ENCODE measurements around the gene ZNF169. TPM values are rescaled to one million over a fixed set of nuclear protein-coding genes. Genes with fewer than 3 reads are reported as not detected.
"Not testable (repeated sequence)": the region's sequence is repeated elsewhere in the genome, so short reads cannot be mapped to it uniquely, and the experiment has no call there.

Gene ZNF169
- total RNA-seq, 1 experiment from 2014 or later, result 1.9 TPM

DNA sequence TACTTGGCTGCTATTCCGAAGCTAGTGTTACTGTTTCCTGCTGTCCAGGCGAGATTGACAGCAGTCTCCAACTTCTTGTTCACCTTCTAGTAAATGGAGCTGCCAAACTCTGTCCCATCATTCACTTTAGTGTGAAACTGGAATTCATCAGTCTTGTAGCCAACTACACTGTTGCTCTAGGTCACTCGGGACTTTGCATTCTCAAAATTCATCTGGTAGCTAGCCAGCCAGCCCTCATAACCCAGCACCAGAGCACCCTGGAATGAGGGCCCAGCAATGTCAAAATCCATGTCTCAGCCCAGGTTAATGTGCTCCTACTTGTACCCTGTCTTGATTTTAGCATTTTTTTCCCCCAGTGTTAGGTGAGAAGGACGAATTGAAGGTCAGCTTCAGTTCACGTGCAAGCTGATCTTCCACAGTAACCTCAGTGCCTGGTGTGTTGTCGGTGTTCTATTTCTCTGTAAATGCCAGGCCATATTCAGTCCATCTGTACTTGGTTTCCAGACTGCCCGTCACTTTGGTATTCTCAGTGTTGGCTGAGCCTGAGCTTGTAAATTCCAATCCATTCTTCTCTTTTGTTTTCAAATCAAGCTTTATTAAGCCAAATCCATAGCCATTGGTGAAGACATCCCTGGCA, 28.9 kb downstream of the ZNF169 start:
- no peak for DNase-seq (ENCODE audit: low read depth)

- DNase-seq (ENCODE audit: low read depth), result no peak
These were observed 30.6 kb downstream of the ZNF169 start for GRCh38 chr9:94289691-94290090.

DNA sequence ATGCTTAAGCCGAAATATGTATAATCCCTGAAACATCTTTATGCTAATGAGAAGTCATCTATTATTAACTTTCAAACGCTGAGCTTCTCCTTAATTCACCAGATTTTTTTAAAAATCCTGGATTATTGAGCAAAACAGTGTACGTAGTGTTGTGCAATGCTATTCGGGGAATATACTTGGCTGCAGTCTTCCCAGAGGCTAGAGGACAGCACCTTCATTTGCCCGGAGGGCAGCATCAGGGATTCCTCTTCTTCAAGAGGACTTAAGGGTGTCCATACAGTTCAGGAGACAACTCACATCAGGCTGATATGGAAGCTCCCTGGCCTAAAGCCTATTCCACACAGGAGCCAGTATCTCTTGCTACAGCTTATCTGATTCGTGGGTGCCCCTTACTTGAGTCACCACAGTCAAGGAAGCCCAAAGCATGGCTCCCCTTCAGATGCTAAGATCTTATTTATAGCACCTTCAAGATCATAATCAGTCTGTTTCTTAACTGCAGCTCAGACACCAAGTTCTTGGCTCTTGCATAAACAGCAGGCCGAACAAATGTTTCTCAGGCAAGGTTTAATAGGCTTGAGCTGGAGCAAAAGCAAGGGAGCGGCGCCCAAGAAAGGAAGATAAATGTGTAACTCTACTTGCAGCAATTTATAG, 40.0 kb downstream of the ZNF169 start:
- no peak for DNase-seq (ENCODE audit: low read depth)

DNA sequence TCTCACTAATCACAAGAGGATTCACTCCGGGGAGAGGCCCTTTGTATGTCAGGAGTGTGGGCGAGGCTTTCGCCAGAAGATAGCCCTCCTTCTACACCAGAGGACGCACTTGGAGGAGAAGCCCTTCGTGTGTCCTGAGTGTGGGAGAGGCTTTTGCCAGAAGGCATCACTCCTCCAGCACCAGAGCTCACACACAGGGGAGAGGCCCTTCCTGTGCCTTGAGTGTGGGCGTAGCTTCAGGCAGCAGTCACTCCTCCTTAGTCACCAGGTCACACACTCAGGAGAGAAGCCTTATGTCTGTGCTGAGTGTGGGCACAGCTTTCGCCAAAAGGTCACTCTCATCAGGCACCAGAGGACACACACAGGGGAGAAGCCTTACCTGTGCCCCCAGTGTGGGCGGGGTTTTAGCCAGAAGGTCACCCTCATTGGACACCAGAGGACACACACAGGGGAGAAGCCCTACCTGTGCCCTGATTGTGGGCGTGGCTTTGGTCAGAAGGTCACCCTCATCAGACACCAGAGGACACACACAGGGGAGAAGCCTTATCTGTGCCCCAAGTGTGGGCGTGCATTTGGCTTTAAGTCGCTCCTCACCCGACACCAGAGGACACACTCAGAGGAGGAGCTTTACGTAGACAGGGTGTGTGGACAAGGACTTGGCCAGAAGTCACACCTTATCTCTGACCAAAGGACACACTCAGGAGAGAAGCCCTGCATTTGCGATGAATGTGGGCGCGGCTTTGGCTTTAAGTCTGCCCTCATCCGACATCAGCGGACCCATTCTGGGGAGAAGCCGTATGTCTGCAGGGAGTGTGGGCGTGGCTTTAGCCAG, 41.6 kb downstream of the ZNF169 start:
- no peak for DNase-seq (ENCODE audit: low read depth)

DNA sequence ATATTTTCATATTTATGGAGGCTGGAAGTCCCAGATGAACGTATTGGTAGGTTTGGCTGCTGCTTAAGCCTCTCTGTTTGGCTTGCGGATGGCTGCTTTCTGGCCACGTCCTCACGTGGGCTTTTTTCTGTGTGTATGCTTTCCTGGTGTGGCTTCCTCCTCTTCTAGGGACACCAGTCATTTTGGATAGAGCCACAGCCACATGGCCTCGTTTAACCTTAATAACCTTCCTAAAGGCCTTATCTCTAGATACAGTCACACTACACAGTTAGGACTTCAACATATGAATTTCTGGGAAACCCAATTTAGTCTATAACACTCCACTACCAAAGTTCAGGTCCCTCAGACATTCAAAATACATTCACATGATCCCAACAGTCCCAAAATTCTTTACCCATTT, 42.5 kb downstream of the ZNF169 start:
- DNase-seq (ENCODE audit: low read depth), result no peak

GRCh38 chr9:94302426-94302825, 43.3 kb downstream of the ZNF169 start:
- no peak for DNase-seq (ENCODE audit: low read depth)

DNA sequence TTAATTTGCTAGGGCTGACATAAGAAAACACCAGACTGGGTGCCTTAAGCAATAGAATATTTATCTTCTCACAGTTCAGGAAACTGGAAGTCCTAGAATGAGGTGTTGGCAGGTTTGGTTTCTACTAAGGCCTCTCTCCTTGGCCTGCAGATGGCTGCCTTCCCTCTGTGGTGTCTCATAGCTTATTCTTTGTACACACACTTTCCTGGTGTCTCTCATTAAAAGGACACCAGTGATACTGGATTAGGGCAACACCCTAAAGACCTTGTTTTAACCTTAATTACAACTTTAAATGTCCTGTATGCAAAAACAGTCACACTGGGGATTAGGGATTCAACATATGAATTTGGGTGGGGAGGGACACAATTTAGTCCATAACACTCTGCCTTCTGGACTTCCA, 44.2 kb downstream of the ZNF169 start:
- no peak for DNase-seq (ENCODE audit: low read depth)

DNA sequence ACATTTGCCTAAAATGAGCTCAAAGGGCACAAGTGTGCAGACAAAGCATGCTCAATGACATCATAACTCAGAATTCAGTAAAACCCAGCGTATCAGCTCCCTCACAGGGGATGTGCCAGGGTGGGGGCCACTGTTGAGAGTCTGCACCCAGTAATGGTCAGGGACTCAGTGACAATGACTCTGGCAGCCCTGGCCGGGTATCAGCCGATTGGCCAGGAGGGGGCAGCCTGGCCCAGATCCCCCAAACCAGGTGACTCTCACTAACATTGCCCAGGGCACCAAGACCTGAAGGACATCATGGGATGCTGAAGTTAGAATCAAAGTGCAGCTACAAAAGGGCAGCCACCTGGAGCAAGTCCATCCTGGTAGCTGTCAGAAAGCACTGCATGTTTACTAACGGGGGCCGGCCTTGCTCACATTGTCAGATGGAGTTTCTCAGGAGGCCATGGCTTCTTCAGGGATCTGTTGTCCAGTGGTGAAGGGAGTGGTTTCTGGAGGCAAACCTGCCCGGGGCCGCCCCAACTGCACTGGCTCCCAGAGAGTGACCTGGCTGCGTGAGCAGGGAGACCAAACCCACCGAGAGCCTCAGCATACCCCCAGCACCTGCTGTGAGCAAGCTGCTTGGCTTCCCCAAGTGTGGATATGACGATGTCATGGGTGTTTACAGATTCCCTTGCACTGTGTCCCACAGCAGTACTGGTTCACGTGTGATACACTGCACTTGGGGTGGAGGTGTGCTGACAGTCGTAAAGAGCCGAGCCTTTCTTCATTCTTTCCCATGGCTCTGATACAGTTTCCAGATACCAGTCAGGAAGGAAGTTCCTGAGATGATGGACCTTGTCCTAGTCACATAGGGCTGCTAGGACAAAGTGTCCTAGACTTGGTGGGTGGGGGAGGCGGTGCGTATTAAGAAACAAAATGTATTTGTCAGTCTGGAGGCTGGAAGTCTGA, 56.2 kb downstream of the ZNF169 start:
- not testable (repeated sequence) for DNase-seq (ENCODE audit: low read depth)

- not testable (repeated sequence) for DNase-seq (ENCODE audit: low read depth)
These were observed 57.1 kb downstream of the ZNF169 start for GRCh38 chr9:94316236-94316635.

DNA sequence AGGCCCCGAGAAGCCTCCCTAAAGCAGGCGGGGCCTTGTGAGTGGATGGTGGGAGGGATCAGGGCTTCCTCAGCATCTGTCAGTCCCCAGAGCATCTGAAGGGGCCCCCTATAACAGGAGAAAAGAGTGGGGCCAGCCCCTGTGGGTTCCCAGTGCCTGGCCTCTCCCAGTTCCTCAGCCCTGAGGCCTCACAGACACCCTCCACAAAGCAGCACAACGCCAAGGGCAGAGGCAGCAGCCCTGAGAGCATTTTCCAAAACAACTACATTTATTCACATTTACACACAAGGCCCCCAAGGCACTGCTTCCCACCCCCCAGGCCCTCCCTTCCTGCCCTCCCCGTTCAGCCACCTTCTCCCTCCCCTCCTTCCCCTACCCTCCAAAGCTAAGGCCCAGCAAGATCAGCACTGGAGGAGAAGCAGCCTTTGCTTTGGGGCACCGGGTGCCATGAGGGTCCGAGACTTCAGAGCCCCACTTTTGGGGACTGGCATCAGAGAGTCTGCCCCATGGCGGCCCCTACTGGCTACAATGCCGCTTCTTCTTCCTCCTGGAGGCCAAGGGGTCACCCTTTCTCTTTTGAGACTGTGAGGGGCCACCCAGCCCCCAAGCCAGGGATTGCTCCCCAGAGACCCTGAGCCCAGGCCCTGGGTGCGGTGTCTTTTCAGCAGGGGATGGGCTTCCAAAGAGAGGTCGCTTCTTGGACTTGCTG, 59.0 kb downstream of the ZNF169 start:
- not testable (repeated sequence) for DNase-seq (ENCODE audit: low read depth)

GRCh38 chr9:94322342-94322940, 63.3 kb downstream of the ZNF169 start:
- DNase-seq (ENCODE audit: low read depth), result not testable (repeated sequence)

DNA sequence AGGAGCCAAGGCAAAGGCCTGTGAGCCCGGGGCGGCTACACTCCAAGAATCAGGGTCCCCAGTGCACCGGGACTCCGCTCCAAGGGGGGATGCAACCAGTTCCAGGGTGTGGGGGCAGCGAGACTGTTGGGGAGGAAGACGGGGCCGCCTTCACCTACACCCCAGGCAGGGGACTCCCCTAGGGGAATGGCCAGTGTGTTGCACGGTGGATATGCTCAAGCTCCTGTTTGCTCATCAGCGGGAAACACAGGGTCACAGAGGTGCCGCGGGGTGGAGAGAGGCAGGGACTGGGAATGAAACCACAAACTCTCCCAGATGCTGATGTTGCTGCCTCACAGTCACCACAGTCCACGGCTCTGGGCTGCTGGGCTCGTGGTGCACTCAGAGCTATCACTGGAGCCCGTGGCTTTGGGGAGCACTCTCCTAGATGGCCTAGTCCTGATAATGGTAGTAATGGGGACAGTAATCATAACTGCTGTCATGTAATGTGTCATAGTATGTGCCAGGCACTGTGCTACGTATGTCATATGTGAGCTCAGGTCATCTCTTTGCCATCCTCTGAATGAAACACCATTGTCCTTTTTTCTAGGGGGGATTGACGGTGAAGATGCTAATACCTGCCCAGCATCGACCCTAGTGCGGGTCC, 64.2 kb downstream of the ZNF169 start:
- DNase-seq (ENCODE audit: low read depth), result not testable (repeated sequence)

DNA sequence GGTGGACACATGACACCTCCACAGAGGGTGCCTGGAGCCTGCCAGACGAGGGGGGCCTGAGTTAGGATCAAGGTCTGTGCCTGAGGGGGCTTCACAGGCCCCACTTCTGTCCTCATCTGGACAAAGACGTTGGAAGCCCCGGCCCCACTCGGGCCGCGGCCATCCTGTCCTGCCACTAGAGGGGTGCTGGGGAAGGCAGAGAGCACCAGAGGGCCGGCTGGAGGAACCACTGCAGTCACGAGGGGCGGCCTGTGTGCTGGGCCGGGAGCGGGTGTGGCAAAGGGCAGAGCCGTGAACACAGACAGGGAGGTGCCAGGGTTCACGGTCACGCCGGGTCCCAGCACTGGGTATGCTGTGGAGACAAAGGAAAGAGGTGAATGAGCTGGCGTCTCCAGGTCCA, 66.5 kb downstream of the ZNF169 start:
- not testable (repeated sequence) for DNase-seq (ENCODE audit: low read depth)

- not testable (repeated sequence) for DNase-seq (ENCODE audit: low read depth)
These were observed 69.4 kb downstream of the ZNF169 start, which contains the start of gene NUTM2F for GRCh38 chr9:94328544-94328943. TSS of gene NUTM2F (minus strand) at chr9:94328644. CDS start at chr9:94328623, 21 bp downstream.

GRCh38 chr9:94336445-94336844, 77.3 kb downstream of the ZNF169 start:
- DNase-seq (ENCODE audit: low read depth), result not testable (repeated sequence)

DNA sequence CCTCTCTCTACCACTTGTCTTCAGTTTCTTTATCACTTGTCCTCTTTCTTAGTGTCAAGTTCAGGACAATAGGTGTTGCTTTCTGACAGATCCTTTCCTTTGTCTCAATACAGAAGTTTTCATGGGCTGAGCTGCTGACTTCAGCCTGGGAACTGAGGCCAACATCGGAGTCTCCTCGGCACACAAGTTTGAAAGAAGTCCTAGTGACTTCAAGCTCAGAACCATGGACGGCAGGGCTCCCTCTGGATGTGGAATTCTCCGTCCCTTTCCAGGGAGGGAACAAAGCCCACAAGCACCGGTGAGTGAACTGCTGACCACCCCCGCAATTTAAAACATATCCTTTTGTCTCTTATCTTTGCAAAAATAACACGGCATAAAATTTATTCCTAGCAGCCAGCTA, 79.6 kb downstream of the ZNF169 start:
- not testable (repeated sequence) for DNase-seq (ENCODE audit: low read depth)

GRCh38 chr9:94339657-94340056, 80.6 kb downstream of the ZNF169 start:
- DNase-seq (ENCODE audit: low read depth), result not testable (repeated sequence)

- DNase-seq (ENCODE audit: low read depth), result not testable (repeated sequence)
These were observed 81.7 kb downstream of the ZNF169 start for GRCh38 chr9:94340750-94341149.

DNA sequence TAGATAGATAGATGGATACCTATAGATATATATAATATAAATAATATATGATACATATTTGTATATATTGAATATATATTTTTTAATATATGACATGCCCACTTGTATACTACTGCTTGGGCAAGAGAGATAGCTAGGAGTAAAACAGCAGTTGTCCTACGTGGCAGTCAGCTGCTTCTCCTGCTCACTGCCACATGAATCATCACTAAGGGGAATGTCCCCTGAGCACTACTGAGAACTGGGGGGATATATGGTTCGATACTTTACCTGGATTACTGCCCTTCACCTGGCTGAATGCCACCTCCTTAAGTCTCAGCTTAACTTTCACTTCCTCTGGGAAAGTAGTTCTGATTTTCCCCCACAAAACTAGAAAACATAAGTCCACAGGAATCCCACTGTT, 82.6 kb downstream of the ZNF169 start:
- not testable (repeated sequence) for DNase-seq (ENCODE audit: low read depth)

GRCh38 chr9:94347451-94347850, 88.4 kb downstream of the ZNF169 start:
- not testable (repeated sequence) for DNase-seq (ENCODE audit: low read depth)
